Left hindlimb (tissue), 1 donor: Measurements from ENCODE around the gene ZNF587B.
"Not testable (repeated sequence)": the region's sequence is repeated elsewhere in the genome, so short reads cannot be mapped to it uniquely, and the experiment has no call there.

Experiments used
- DNase-seq: peaks from one replicate; pipeline ENCODE4 v3.0.0-alpha.2; 2018

ZNF587B gene

DNA sequence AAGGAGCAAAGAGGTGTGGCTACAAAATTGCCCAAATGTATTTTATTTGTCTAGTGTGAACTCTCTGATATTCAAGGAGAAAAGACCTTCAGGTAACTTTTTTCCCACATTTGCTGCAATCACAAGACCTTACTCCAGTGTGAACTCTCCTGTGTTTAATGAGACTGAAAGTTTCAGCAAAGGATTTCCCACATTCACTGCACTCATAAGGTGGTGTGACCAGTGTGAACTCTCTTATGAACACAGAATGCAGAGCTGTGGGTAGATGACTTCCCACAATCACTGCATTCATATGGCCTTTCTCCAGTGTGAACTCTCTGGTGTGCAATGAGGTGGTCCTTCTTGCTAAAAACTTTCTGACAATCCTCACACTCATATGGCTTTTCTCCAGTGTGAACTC is 42.4 kb downstream of the ZNF587B start:
- no peak for DNase-seq

DNA sequence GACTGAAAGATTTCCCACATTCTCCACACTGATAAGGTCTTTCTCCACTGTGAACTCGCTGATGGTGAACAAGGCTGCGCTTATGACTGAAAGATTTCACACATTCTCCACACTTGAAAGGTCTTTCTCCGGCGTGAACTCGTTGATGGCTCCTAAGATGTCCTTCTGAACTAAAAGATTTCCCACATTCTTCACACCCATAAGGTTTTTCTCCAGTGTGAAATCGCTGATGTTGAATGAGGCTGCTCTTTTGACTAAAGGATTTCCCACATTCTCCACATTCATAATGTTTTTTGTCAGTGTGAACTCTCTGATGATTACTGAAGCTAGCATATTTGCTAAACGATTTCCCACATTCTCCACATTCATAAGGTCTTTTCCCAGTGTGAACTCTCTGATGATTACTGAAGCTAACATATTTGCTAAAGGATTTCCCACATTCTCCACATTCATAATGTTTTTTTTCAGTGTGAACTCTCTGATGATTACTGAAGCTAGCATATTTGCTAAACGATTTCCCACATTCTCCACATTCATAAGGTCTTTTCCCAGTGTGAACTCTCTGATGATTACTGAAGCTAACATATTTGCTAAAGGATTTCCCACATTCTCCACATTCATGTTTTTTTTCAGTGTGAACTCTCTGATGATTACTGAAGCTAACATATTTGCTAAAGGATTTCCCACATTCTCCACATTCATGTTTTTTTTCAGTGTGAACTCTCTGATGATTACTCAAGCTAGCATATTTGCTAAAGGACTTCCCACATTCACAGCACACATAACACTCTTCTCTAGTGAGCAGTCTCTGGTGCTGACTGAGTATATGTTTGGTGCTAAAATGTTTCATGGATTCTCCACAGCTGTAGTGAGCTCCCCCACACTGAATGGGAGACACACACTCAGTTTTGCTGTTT is 44.0 kb downstream of the ZNF587B start:
- DNase-seq: not testable (repeated sequence)

DNA sequence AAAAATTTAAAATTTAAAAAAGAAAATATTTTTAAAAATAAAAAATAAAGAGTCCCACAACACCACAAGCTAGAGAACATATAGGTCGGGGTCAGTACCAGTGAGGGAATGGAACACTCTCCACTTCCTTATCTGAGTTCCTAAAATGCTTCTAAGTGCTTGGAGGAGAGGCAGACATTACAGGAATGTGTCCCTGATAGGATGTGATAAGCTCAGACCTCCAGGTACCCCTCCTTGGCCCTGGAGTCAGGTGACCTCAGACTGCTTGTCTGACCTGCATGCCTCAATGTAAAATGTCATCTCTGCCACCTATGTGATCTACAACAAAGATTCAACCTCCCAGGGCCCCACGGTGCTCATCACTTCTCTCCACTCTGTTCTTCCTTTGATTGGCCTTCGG is 55.9 kb downstream of the ZNF587B start:
- no peak for DNase-seq

DNA sequence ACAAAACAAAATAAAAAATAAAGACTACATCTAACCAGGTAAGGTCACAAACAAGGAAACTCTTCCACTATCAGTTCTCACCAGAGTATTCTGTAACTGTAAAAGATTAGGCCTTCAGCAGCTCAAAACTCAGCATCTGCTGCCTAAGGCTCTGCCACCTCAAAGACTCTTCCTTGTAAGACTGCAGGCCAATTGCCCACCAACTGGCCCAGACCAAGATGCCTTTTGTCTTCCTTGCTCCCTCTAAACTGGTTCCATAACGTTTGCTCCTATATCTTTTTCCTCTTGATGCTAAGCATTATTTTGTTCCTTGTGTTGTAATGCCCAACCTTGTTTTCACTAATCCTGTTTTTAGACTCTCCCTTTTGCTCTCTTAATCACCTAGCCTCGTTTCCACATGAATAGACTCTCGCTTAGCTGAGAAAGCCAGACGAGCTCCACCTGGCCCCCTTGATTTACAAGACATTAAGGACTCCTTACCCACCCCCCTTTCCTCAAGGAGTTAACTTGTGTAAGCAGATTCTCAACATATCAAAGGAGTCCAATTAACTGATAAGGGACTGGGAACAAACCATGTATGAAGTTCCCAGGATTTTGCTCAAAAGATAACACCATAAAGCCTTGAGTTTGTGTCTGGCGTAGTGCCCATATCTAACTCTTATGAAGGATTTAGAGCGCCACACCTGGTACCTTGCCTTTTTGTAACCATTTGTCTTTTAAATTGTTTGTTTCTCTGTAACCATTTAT is 57.3 kb downstream of the ZNF587B start:
- no peak for DNase-seq

DNA sequence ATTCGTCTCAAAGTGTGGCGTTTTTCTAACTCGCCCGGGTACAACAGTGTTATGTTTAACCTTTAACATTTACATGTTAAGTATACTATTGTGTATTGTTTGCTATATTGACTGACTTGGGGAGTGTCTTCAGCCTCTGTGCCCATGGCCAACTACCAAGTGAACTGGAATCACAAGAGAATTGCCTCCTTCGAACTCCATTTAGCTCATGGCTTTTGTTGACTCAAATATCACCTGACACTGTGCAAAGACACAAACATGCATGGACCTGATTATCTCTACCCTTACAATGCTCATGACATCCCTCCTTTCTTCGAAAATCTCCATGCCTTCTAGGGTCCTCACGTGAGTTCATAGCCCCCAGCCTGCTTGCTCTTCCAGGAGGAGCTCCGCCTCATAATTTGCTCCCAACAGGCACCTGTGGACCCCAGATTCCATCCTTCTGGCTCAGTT is 58.0 kb downstream of the ZNF587B start:
- no peak for DNase-seq

DNA sequence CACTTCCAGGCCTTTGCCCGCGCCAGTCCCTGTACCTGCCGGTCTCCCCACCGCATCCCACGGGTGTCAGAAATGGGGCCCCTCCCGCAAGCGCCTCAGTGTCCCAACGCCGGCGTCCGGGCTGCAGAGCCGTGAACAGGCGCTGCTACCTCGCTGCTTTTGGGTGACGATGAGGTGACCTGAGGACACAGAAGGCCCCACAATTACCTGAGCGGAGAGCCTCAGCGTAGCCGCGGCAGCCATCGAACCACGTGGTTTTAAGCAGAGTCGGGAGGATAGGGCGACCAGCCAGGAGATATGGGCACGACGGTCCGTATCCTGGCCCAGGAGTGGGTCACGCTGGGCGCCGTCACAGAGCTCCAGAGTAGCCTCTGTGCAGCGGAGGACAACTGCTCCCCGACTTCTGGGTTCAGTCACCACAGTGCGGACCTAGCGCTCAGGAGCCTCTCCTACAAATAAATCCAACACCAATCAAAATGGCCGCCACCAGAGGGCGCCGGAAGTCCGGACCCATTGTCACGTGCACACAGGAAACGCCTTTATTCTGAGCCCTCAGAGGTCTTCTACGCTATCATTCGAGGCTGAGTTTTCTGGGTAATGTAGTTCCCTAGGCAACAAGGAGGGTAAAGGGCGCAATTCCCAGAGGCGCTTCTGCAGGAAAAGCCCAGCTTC is 58.6 kb downstream of the ZNF587B start, which contains the start of gene ZNF814:
ZNF814 (minus strand) TSS at position 478 of the 672 bp plus-strand sequence; CDS start at position 243, 235 bp downstream.
- peak; percentile 90 for DNase-seq

DNA sequence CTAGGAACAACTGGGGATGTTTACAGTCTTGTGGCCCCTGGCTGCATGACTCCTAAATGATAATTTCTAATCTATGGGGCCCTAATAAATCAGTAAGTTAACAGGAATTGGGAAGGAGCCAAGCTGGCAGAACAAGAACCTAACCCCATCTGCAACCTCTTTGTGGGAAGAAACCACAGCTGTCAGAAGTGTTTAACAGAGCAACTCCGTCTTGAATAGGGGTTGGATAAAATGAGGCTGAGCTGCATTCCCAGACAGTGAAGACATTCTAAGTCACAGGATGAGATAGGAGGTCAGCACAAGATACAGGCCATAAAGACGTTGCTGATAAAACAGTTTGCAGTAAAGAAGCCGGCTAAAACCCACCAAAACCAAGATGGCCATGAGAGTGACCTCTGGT is 60.6 kb downstream of the ZNF587B start:
- DNase-seq: not testable (repeated sequence)
